Kidney tubule cell (primary cell): ENCODE data around the gene PAN3.
"Not testable (repeated sequence)": the region's sequence is repeated elsewhere in the genome, so short reads cannot be mapped to it uniquely, and the experiment has no call there.

Experiments used
- DNase-seq: peaks from one replicate; pipeline ENCODE4 v3.0.0-alpha.2; 2018; ENCODE audit warnings: low spot score

Gene PAN3, protein sequence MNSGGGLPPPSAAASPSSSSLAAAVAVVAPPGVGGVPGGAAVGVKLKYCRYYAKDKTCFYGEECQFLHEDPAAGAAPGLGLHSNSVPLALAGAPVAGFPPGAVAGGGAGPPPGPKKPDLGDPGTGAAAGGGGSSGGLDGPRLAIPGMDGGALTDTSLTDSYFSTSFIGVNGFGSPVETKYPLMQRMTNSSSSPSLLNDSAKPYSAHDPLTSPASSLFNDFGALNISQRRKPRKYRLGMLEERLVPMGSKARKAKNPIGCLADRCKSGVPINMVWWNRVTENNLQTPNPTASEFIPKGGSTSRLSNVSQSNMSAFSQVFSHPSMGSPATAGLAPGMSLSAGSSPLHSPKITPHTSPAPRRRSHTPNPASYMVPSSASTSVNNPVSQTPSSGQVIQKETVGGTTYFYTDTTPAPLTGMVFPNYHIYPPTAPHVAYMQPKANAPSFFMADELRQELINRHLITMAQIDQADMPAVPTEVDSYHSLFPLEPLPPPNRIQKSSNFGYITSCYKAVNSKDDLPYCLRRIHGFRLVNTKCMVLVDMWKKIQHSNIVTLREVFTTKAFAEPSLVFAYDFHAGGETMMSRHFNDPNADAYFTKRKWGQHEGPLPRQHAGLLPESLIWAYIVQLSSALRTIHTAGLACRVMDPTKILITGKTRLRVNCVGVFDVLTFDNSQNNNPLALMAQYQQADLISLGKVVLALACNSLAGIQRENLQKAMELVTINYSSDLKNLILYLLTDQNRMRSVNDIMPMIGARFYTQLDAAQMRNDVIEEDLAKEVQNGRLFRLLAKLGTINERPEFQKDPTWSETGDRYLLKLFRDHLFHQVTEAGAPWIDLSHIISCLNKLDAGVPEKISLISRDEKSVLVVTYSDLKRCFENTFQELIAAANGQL

DNA sequence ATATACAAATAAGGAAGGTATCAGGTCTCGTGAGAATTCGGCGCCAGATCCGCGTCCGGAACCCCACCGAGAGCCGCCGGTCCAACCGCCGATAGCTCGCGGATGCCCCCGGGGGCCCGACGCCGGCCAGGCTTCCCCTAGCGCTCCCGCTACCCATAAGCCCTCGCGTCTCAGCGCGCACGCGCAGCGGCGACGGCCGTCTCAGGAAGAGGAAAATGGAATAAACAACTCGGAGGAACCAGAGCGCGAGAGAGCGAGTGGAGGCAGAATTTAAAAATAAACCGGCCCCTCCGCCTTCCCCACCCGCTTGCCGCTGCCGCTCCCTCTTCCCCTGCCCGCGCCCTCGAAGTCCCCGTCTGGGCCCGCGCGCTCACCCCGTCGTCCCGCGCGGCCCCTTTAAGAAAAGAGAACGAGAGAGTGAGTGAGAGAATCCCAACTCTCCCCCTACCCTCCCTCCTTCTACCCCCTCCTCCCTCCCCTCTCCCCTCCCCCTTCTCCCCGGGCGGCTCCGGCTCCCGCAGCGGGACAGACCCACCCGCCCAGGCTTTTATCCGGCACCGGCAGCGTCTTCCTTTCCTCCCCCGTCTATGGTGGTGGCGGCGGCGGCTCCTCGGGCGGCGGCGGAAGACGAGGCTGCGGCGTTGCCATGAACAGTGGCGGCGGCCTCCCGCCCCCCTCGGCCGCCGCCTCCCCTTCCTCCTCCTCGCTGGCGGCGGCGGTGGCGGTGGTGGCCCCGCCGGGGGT is at the start of gene PAN3:
PAN3 (plus strand) TSS at position 534 of the 744 bp plus-strand sequence; CDS start at position 647, 113 bp downstream.
- DNase-seq: peak; percentile 92

DNA sequence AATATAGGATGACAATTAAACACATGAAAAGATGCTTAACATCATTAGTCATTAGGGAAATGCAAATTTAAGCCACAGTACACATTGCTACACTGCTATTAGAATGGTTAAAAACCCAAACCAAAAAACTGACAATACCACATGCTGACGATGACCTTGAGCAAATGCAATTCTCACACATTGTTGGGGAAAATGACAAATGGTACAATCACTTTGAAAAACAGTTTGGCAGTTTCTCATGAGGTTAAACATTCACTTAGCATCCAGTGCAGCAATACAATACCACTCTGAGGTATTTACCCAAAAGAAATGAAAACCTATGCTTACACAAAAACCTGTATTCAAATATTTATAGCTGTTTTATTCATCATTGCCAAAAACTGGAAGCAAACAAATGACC is 49.3 kb upstream of the PAN3 start:
- peak; percentile 69 for DNase-seq

DNA sequence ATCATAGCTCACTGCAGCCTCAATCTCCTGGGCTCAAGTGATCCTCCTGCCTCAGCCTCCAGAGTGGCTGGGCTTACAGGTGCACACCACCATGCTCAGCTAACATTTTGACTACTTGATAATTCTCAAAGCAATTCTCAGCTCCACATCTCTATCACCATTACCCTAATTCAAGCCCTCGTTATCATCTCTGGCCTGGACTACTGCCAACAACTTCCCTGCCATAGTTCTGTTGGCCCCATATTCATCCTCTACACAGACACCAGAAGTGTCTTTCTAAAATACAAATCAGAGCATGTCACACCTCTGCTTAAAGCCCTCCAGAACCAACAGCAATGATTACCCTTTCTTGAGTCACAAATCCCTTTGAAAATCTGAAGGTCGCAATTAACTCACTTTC is 45.9 kb upstream of the PAN3 start:
- no peak for DNase-seq

DNA sequence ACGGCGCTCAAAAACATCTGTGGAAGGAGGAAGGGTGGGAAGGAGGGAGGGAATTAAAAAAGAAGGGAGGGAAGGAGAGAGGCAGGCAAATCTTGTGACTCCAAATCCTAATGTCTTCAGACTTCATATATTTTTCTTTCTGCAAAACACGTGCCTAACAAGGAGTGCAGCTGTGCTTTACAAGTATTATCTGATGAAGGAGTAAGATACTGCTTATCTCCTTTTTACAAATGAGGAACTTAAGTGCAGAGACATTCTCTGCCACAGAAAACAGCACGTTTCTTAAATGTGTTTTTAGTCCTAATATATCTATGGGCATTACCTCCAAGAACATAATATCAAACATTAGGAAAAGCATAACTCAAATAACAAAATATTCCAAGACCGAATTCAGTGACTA is 44.5 kb upstream of the PAN3 start:
- DNase-seq: no peak

DNA sequence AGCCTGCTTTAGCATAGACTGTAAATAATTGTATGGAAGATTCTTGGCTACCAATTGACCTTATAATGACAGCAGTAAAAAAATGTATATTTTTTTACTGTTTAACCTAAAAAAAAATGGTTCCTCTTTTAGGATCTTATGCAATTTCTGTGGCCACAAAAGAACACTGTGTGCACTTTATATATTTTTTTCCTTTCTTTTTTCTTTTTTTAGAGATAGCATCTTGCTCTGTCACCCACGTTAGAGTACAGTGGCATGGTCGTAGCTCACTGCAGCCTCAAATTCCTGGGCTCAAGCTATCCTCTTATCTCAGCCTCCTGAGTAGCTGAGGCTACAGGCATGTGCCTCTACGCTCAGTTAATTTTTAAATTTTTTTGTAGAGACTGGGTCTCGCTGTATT is 44.0 kb upstream of the PAN3 start:
- no peak for DNase-seq

DNA sequence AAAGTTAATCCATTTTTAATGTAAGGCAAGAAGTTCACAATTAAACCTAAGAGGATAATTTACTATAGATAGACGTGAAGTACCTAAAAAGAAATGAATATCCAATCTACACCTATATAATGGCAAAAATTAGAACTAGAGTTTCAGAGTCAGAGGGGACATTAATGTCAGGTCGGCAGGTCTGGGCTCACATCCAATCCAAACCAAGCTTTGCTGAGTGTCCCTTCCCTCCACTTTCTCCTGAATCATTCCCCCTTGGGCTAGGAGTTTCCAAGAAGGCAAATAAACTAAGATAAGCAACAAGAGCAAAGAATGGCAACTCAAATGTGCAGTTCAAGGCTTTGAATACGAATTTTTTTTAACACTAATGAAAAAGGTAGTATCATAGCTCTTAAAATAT is 40.8 kb upstream of the PAN3 start:
- DNase-seq: no peak

DNA sequence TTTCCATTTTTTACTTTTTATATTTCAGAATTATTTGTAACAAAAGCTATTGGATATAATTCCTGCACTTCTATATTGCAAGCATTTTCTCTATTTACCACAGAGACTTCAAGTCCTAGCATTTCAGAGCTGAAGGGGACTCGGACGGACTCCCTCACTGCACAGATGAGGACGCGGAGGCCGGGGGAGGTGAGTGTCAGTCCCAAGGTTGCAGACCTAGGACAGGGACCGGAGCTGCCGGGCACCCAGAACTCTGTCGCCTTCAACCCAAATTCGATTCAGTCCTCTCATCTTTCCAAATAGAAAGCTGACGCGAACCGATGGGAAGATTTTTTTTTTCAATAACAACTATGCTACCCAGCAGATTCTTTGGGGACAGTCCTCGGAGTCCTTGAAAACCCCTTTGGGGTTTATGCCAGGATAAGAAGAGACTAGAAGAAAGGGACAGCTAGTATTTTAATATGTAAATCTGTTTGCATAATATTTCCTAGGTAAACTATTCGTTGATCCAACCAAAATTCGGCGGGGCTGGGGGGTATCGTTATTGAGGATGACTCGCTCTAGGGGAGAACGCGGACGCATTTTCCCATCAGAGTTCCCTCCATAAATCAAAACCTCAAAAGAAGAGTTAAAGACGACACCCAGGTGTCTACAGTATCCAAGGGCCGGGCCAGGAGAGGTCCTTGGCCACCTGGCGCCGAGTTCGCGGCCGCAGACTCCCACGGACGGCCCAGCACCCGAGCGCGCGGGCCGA is 38.8 kb upstream of the PAN3 start:
- DNase-seq: no peak

DNA sequence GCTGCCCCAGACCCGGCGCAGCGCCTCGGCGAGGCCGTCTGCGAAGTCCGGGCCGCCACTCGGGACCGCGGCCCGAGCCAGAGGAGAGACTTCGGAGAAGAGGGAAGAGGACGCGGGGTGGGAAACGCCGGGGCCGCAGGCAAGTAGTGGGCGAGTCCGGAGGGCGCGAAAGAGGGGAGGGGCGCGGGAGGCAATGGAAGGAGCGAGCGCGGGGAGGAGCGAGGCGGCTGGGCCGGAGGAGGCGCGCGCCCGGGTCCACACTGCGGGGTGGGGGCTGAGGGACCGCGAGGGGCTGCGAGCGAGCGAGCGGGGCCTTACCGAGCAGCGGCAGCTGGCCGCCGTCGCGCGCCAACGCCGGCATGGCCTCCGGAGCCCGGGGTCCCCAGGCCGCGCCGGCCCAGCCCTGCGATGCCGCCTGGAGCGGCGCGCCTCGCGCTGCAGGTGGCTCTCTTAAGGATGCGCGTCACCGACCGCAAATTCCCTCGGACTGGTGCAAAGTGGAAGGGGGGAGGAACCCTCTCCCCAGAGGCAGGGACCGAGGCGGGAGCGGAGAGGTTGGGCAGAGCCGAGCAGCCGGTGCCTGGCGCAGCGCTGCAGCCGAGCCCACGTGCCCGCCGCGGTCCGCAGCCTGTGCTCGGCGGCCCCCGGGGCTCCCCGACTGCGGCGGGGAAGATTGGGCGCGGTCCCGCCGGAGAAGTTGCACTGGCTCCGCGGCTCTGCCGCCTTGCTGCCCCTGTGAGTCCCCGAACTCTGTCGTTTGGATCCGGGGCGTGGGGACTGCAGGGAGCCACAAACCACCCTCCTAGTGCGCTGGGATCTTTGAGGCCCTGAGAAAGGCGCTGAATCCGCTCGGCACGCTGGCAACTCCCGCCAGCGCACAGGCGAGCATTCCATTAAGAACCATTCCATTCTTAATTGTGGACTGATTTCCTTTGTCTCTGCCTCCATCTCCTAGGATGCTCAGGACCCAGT is 37.9 kb upstream of the PAN3 start, which contains the start of gene FLT3:
FLT3 (minus strand) TSS at position 427 of the 972 bp plus-strand sequence; CDS start at position 361, 66 bp downstream.
- peak; percentile 83 for DNase-seq

DNA sequence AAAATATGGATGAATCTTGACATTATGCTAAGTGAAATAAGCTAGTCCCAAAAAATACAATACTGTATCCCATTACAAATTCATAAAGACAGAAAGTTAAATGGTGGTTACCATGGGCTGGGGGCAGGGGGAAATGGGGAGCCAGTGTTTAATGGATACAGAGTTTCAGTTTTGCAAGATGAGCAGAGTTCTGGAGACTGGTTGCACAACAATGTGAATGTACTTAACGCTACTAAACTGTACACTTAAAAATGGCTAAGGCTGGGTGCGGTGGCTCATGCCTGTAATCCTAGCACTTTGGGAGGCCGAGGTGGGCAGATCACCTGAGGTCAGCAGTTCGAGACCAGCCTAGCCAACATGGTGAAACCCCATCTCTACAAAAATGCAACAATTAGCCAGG is 36.5 kb upstream of the PAN3 start:
- DNase-seq: not testable (repeated sequence)

DNA sequence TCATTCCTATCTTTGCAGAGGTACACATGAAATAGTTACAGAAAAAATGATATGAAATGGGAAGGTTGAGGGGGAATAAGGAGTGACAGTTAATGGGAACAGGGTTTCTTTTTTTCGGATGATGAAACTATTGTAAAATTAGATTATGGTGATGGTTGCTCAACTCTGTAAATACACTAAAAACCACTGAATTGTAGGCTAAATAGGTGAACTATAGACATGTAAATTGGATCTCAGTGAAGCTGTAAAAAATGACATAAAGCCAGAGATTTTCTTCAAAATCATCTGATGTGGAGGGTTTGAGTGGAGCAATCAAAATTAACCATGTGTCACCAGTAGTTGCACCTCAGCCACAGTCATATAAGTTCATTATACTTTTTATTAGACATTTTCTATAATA is 31.4 kb upstream of the PAN3 start:
- DNase-seq: no peak

DNA sequence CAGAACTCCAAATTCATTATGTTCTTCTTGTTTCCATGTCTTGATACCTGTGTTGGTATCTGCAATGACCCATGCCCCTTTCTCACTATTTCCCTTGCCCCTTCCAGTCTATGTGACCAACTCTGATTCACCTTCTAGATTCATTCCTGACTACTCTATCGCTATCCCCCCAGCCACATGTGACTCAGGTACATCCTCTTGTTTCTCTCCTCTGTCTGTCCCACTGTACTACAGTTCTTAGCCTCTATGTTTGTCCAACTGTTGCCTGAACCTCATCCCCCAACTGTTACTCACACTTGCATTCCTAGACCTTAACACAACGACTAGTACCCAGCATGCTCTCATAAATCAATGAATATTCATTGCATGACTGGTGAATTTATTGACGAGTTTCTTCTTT is 27.9 kb upstream of the PAN3 start:
- peak; percentile 87 for DNase-seq

DNA sequence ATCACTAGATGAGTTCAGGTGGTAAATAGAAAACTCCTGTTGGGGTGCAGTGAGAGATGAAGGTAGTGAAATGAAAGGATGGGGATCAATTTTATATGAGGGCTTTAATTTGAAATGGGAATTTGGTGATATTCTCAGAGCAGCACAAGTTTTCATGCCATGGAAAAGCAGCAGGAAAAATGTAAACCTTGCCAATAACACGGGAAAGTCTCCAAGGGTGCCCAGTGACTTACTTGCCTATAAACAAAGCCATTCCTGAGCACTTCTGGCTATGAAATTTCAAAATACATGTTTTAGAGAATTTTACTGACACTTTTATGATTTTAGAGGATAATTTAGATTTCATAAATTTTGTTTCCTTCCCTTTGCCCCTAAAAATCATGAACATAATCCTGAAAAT is 21.6 kb upstream of the PAN3 start:
- no peak for DNase-seq

DNA sequence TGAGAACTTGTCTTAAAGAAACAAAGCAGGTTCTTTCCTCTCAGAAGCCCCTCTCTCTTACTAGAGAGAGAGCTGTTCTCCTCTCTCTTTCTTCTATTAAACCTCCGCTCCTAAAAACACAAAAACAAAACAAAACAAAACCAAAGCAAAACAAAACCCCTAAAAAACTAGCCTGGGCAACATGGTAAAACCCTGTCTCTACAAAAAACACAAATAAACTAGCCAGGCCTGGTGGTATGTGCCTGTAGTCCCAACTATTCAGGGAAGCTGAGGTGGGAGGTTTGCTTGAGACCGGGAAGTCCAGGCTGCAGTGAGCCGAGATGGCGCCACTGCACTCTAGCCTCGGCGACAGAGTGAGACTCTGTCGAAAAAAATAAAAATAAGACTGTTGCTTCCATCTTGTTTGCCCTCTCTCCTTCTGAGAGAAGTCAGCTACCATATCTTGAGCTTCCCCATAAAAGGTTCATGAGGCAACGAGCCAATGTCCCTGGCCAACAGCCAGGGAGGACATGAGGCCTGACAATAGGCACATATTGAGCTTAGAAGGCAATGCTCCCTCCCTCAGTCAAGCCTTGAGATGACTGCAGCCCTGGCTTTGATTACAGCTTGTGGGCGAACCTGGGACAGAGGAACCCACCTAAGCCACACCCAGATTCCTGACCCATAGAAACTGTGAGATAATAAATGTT is 20.5 kb upstream of the PAN3 start:
- DNase-seq: no peak

DNA sequence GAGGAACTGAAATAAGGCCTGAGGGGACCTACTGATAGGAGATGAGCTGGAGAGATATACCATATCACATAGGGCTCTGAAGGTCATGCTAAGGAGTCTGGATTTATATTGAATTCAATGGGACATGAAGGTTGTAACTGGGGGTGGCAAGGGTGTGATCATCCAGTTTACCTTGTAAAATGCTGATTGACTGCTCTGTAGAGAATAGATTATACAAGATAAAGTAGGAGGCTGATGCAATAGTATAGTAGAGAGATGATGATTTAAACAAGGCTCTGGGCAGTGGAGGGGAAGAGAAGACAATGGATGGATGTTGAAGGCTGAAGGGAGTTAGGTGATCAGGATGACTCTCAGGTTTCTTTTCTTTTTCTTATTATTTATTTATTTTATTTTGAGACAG is 18.0 kb upstream of the PAN3 start:
- no peak for DNase-seq

DNA sequence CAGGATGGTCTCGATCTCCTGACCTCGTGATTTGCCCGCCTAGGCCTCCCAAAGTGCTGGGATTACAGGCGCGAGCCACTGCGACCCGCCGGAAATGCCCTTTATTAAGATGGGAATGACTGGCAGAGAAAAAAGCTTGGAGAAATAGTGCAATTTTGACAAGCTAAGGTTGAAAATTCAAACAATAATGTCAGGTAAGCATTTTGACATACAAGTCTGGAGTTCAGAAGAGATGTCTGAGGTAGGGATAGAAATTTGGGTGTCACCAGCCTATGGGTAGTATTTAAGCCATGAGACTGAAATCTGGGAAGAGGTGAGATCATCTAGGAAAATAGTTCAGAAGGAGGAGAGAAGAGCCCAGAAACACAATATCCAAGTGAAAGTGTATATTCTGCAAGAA is 17.1 kb upstream of the PAN3 start:
- DNase-seq: no peak

DNA sequence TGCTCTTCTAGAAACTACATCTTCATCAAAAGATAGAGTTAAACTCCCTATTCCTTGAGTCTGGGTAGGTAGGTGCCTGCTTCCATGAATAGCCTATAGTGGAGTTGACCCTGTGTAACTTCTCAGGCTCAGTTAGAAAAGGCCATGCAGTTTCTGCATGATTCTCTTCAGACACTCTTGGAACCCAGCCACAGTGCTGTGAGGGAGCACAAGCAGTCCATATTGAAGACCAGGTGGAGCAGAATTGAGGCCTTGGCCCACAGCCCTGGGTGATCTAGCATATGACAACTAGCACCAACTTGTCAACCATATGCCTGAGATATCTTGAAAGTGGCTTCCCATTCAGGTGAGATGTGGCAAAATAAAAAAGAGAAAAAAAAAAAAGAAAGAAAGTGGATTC is 10.3 kb upstream of the PAN3 start:
- no peak for DNase-seq

DNA sequence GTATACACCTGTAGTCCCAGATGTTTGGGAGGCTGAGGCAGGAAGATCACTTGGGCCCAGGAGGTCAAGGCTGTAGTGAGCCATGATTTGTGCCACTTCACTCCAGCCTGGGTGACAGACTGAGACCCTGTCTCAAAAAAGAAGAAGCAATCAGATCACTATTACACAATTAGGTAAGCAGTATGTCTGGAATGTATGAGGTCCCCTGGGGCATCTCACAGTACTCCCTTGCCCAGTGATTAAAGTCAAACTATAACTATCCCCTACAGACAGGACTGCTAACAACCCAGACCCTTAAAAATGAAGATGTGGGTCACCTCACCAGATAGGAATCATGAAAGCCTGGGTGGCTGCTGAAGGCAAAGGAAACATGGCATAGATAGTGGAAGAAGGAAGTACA is 9.4 kb upstream of the PAN3 start:
- no peak for DNase-seq

DNA sequence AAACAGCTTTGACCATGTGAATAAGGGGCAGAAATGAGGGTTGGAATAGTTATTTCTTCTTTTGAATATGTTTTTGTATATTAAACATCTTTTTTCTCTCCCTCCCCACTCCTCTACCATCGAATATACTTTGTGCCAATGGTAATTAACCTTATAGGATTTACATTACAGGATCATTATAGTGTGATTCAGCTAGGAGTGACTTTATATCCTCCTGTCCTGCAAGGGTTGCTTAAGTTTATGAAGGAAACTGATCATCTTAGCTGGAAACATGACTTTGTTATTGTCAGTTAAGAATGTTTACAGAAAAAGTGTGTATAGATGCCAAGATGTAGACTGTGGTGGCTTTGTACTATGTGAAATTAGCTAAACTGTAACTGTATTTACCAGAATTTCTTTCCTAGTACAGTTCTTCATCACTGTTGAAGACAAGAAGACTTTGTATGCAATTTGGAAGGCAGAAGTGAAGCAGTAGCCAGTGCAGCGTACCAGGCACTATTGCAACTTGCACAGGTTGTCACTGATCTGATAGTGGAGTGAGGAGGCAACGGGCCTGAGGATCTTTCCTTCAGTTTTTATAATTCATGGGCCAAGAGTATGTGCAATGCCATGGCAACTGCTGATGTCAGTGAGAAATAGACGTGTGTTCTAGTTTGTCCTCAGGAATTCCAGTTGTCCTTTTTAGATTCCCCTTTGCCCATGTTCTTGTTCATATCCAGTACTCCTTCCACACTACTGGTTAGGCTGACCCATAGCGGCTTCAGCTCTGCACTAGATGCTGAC is 8.2 kb upstream of the PAN3 start:
- no peak for DNase-seq

DNA sequence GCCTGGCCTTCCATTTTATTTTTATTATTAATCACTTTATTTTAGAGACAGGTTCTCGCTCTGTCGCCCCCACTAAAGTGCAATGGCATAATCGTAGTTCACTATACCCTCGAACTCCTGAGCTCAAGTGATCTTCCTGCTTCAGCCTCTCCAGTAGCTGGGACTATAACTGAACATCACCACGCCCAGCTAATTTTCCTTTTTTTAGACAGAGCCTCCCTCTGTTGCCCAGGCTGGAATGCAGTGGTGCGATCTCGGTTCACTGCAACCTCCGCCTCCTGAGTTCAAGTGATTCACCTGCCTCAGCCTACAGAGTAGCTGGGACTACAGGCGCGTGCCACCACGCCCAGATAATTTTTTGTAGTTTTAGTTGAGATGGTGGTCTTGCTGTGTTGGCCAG is 6.7 kb upstream of the PAN3 start:
- DNase-seq: no peak
